Fibroblast of skin of back (primary cell): ENCODE measurements around the gene DLG2.
"Not testable (repeated sequence)": the region's sequence is repeated elsewhere in the genome, so short reads cannot be mapped to it uniquely, and the experiment has no call there.

Experiments used
- DNase-seq: peaks from one replicate; pipeline ENCODE4 v3.0.0-alpha.2; 2013

Gene DLG2

GRCh38 chr11:85187992-85188391 lies 439.2 kb downstream of the DLG2 start:
- DNase-seq = no peak

GRCh38 chr11:85184721-85185120 lies 442.4 kb downstream of the DLG2 start:
- DNase-seq = no peak

GRCh38 chr11:85182441-85183387 lies 444.4 kb downstream of the DLG2 start:
- DNase-seq = peak; percentile 45

GRCh38 chr11:85180528-85180927 lies 446.6 kb downstream of the DLG2 start:
- no peak for DNase-seq

GRCh38 chr11:85171648-85172257 lies 455.4 kb downstream of the DLG2 start:
- DNase-seq = peak; percentile 20

GRCh38 chr11:85170184-85170583 lies 457.0 kb downstream of the DLG2 start:
- DNase-seq = peak; percentile 38

- DNase-seq = no peak
Measured at GRCh38 chr11:85167471-85167870, 459.7 kb downstream of the DLG2 start.

GRCh38 chr11:85167038-85167437 lies 460.1 kb downstream of the DLG2 start:
- no peak for DNase-seq

GRCh38 chr11:85165819-85166218 lies 461.3 kb downstream of the DLG2 start:
- DNase-seq = no peak

- no peak for DNase-seq
Measured at GRCh38 chr11:85164743-85165142, 462.4 kb downstream of the DLG2 start.

GRCh38 chr11:85154294-85154693 lies 472.9 kb downstream of the DLG2 start:
- no peak for DNase-seq

GRCh38 chr11:85137597-85137996 lies 489.5 kb downstream of the DLG2 start:
- no peak for DNase-seq

GRCh38 chr11:85133636-85134035 lies 493.5 kb downstream of the DLG2 start:
- DNase-seq = no peak

- DNase-seq = peak; percentile 11
Measured at GRCh38 chr11:85132851-85133585, 494.1 kb downstream of the DLG2 start.

GRCh38 chr11:85127349-85127748 lies 499.8 kb downstream of the DLG2 start:
- DNase-seq = no peak

- DNase-seq = no peak
Measured at GRCh38 chr11:85123752-85124231, 503.4 kb downstream of the DLG2 start.

GRCh38 chr11:85118151-85118550 lies 509.0 kb downstream of the DLG2 start:
- peak; percentile 27 for DNase-seq

GRCh38 chr11:85115798-85116197 lies 511.3 kb downstream of the DLG2 start:
- peak; percentile 19 for DNase-seq

GRCh38 chr11:85114786-85115185 lies 512.4 kb downstream of the DLG2 start:
- DNase-seq = peak; percentile 57

- DNase-seq = not testable (repeated sequence)
Measured at GRCh38 chr11:85110246-85110645, 516.9 kb downstream of the DLG2 start.

GRCh38 chr11:85109141-85109540 lies 518.0 kb downstream of the DLG2 start:
- no peak for DNase-seq

GRCh38 chr11:85105868-85106267 lies 521.3 kb downstream of the DLG2 start:
- DNase-seq = no peak

GRCh38 chr11:85099522-85099921 lies 527.6 kb downstream of the DLG2 start:
- no peak for DNase-seq
